Activated CD8-positive, alpha-beta T cell treated with anti-CD3 and anti-CD28 coated beads, Interleukin-2, amount 10 ng/mL, durations not matched to agents 7 days and 5 days (primary cell): ENCODE results near the gene MOB3C. TPM values are rescaled to one million over a fixed set of nuclear protein-coding genes. Genes with fewer than 3 reads are reported as not detected.

Experiments used
- ATAC-seq: fragments of 150-1000 bp; cut with Tn5 transposase; one replicate; pipeline ENCODE4 v1.10.0; 2021; ENCODE audit warnings: moderate library complexity
- CTCF ChIA-PET: fragments of 350-600 bp; sonication (Branson Sonifier 250); formaldehyde crosslinking; loops from one replicate; lab custom pipeline; 2021; ENCODE audit warnings: antibody characterized with exemption; lab: Charles Lee
- POLR2A ChIA-PET: fragments of 350-600 bp; sonication (Branson Sonifier 250); formaldehyde crosslinking; loops from one replicate; lab custom pipeline; 2021; ENCODE audit warnings: antibody characterized with exemption; lab: Charles Lee
- DNase-seq: peaks from one replicate; pipeline ENCODE4 v3.0.0-alpha.2; 2020
- H3K27ac Mint-ChIP-seq: one replicate; pipeline ENCODE4 v1.8.0; 2021; ENCODE audit warnings: mild to moderate bottlenecking, mixed read lengths
- H3K27me3 Mint-ChIP-seq: one replicate; pipeline ENCODE4 v1.8.0; 2021; ENCODE audit warnings: low read depth, mixed read lengths
- H3K36me3 Mint-ChIP-seq: one replicate; pipeline ENCODE4 v1.8.0; 2021; ENCODE audit warnings: low read depth, mixed read lengths
- H3K4me1 Mint-ChIP-seq: one replicate; pipeline ENCODE4 v1.8.0; 2021; ENCODE audit warnings: low read depth, mixed read lengths
- H3K4me3 Mint-ChIP-seq: one replicate; pipeline ENCODE4 v1.8.0; 2021; ENCODE audit warnings: mild to moderate bottlenecking, mixed read lengths
- H3K9me3 Mint-ChIP-seq: one replicate; pipeline ENCODE4 v1.8.0; 2022; ENCODE audit warnings: mixed read lengths; ENCODE audit not compliant: insufficient read depth
- total RNA-seq, 2 experiments: library from RNA; stranded (reverse); gene quantifications; one replicate each; pipeline ENCODE4 v1.2.3, GENCODE V29; 2021

The MOB3C gene
- total RNA-seq, 2 experiments from 2014 or later = 20.1 to 20.9 TPM

GRCh38 chr1:46603858-46604549 lies 12.6 kb downstream of the MOB3C start, which contains the start of gene MKNK1:
TSS of gene MKNK1 (minus strand) at chr1:46604268. CDS start at chr1:46583327, 20,941 bp downstream.
- H3K27me3 Mint-ChIP-seq = no peaks in the 10 kb centered on the region
- peaks cover 74% of the 10 kb centered on the region for H3K4me1 Mint-ChIP-seq
- peak; percentile 94 for ATAC-seq
- peaks cover 45% of the 10 kb centered on the region for H3K36me3 Mint-ChIP-seq
- CTCF ChIA-PET = interaction anchor here (0.6 to 5.3 kb wide), 13 partner anchors 10 to 780 kb away, joined by 3 to 40 read pairs (median 9); partner anchors contain the start of gene MOB3C
- H3K27ac Mint-ChIP-seq = peak within 1 kb of the TSS; percentile 83
- peak within 1 kb of the TSS; percentile 92 for H3K4me3 Mint-ChIP-seq
- POLR2A ChIA-PET = interaction anchor here (0.5 to 7.1 kb wide), 14 partner anchors 10 to 735 kb away, joined by 3 to 79 read pairs (median 4); partner anchors contain the start of genes EFCAB14 and MOB3C
- peak; percentile 98 for DNase-seq
- no peaks in the 10 kb centered on the region for H3K9me3 Mint-ChIP-seq

- Mint-ChIP-seq H3K9me3 (no peaks in the 10 kb centered on the region), H3K4me1 (peaks cover 78% of the 10 kb centered on the region), H3K36me3 (peaks cover 40% of the 10 kb centered on the region), H3K27ac (peak overlapping the region; percentile 83), H3K27me3 (no peaks in the 10 kb centered on the region), H3K4me3 (peak overlapping the region; percentile 92)
- CTCF ChIA-PET = interaction anchor here (0.7 to 5.3 kb wide), 9 partner anchors 9 to 779 kb away, joined by 3 to 40 read pairs (median 11); partner anchors contain the start of gene MOB3C
- ATAC-seq (no peak), DNase-seq (peak; percentile 31)
- POLR2A ChIA-PET = interaction anchor here (0.5 to 7.1 kb wide), 9 partner anchors 9 to 735 kb away, joined by 3 to 79 read pairs (median 4); partner anchors contain the start of genes EFCAB14 and MOB3C
Measured at GRCh38 chr1:46603481-46603857, 13.1 kb downstream of the MOB3C start.

GRCh38 chr1:46601257-46602007 lies 15.2 kb downstream of the MOB3C start:
- Mint-ChIP-seq H3K4me1 (peaks cover 88% of the 10 kb centered on the region), H3K27ac (no peak overlapping the region), H3K4me3 (peak overlapping the region; percentile 48), H3K27me3 (no peaks in the 10 kb centered on the region), H3K9me3 (no peaks in the 10 kb centered on the region), H3K36me3 (peaks cover 44% of the 10 kb centered on the region)
- ATAC-seq (no peak), DNase-seq (no peak)
- ChIA-PET POLR2A (interaction anchor here (0.6 to 7.1 kb wide), 2 partner anchors 14 to 952 kb away, joined by 3 to 79 read pairs; partner anchors contain the start of gene MOB3C), CTCF (interaction anchor here (0.6 to 1.0 kb wide), 2 partner anchors 124 to 578 kb away, joined by 3 to 4 read pairs; no protein-coding TSS in a partner anchor)

- Mint-ChIP-seq H3K9me3 (no peaks in the 10 kb centered on the region), H3K36me3 (peaks cover 54% of the 10 kb centered on the region), H3K4me3 (no peak overlapping the region), H3K27me3 (no peaks in the 10 kb centered on the region), H3K27ac (peak overlapping the region; percentile 33), H3K4me1 (peaks cover 88% of the 10 kb centered on the region)
- ChIA-PET POLR2A (no interaction called here), CTCF (no interaction called here)
- ATAC-seq (no peak), DNase-seq (no peak)
Measured at GRCh38 chr1:46599059-46599970, 17.3 kb downstream of the MOB3C start.

GRCh38 chr1:46596846-46597245 lies 19.8 kb downstream of the MOB3C start:
- ATAC-seq (no peak), DNase-seq (no peak)
- ChIA-PET CTCF (interaction anchor here (1.5 to 1.7 kb wide), 3 partner anchors 13 to 79 kb away, joined by 3 to 4 read pairs (median 3); no protein-coding TSS in a partner anchor), POLR2A (interaction anchor here (1.0 kb wide), 1 partner anchor 16 kb away, joined by 4 read pairs; no protein-coding TSS in a partner anchor)
- Mint-ChIP-seq H3K4me1 (peaks cover 87% of the 10 kb centered on the region), H3K27ac (no peak overlapping the region), H3K36me3 (peaks cover 77% of the 10 kb centered on the region), H3K27me3 (no peaks in the 10 kb centered on the region), H3K4me3 (no peak overlapping the region), H3K9me3 (no peaks in the 10 kb centered on the region)

- ATAC-seq = no peak
- peaks cover 77% of the 10 kb centered on the region for H3K36me3 Mint-ChIP-seq
- no peaks in the 10 kb centered on the region for H3K9me3 Mint-ChIP-seq
- no peaks in the 10 kb centered on the region for H3K27me3 Mint-ChIP-seq
- H3K4me3 Mint-ChIP-seq = no peak overlapping the region
- no peak overlapping the region for H3K27ac Mint-ChIP-seq
- H3K4me1 Mint-ChIP-seq = peaks cover 87% of the 10 kb centered on the region
- no peak for DNase-seq
- ChIA-PET POLR2A (interaction anchor here (1.0 to 1.3 kb wide), 2 partner anchors 13 to 15 kb away, joined by 3 to 4 read pairs; no protein-coding TSS in a partner anchor), CTCF (interaction anchor here (1.5 to 1.7 kb wide), 3 partner anchors 12 to 80 kb away, joined by 3 to 4 read pairs (median 3); no protein-coding TSS in a partner anchor)
Measured at GRCh38 chr1:46596036-46596435, 20.6 kb downstream of the MOB3C start.

- ATAC-seq (no peak), DNase-seq (peak; percentile 52)
- peak overlapping the region; percentile 36 for H3K4me3 Mint-ChIP-seq
- peaks cover 79% of the 10 kb centered on the region for H3K36me3 Mint-ChIP-seq
- POLR2A ChIA-PET = interaction anchor here (1.3 to 2.0 kb wide), 2 partner anchors 9 to 12 kb away, joined by 3 to 6 read pairs; partner anchors contain the start of gene MKNK1
- peaks cover 81% of the 10 kb centered on the region for H3K4me1 Mint-ChIP-seq
- no peaks in the 10 kb centered on the region for H3K27me3 Mint-ChIP-seq
- CTCF ChIA-PET = interaction anchor here (1.3 to 3.0 kb wide), 3 partner anchors 9 to 153 kb away, joined by 3 to 11 read pairs (median 4); partner anchors contain the start of gene MKNK1
- no peaks in the 10 kb centered on the region for H3K9me3 Mint-ChIP-seq
- peak overlapping the region; percentile 65 for H3K27ac Mint-ChIP-seq
Measured at GRCh38 chr1:46595127-46595526, 21.5 kb downstream of the MOB3C start.

GRCh38 chr1:46594063-46594462 lies 22.5 kb downstream of the MOB3C start:
- H3K4me1 Mint-ChIP-seq = peaks cover 74% of the 10 kb centered on the region
- no peak for DNase-seq
- H3K27me3 Mint-ChIP-seq = no peaks in the 10 kb centered on the region
- ATAC-seq = no peak
- H3K9me3 Mint-ChIP-seq = no peaks in the 10 kb centered on the region
- no peak overlapping the region for H3K4me3 Mint-ChIP-seq
- ChIA-PET CTCF (interaction anchor here (1.3 to 3.0 kb wide), 3 partner anchors 10 to 152 kb away, joined by 3 to 11 read pairs (median 4); partner anchors contain the start of gene MKNK1), POLR2A (interaction anchor here (0.6 to 2.0 kb wide), 2 partner anchors 10 to 126 kb away, joined by 3 to 6 read pairs; partner anchors contain the start of gene MKNK1)
- H3K27ac Mint-ChIP-seq = peak overlapping the region; percentile 15
- peaks cover 88% of the 10 kb centered on the region for H3K36me3 Mint-ChIP-seq

- H3K27me3 Mint-ChIP-seq = no peaks in the 10 kb centered on the region
- no peak overlapping the region for H3K4me3 Mint-ChIP-seq
Measured at GRCh38 chr1:46592823-46593222, 23.8 kb downstream of the MOB3C start.

GRCh38 chr1:46589529-46589928 lies 27.1 kb downstream of the MOB3C start:
- ChIA-PET CTCF (interaction anchor here (1.0 kb wide), 1 partner anchor 135 kb away, joined by 3 read pairs; no protein-coding TSS in a partner anchor), POLR2A (interaction anchor here (1.0 to 1.3 kb wide), 2 partner anchors 8 to 14 kb away, joined by 4 read pairs; partner anchors contain the start of gene MKNK1)
- Mint-ChIP-seq H3K9me3 (no peaks in the 10 kb centered on the region), H3K27ac (no peak overlapping the region), H3K36me3 (peaks cover 84% of the 10 kb centered on the region), H3K4me3 (no peak overlapping the region), H3K4me1 (peaks cover 42% of the 10 kb centered on the region), H3K27me3 (no peaks in the 10 kb centered on the region)
- no peak for ATAC-seq
- no peak for DNase-seq

More at GRCh38 chr1:46592823-46593222, 23.8 kb downstream of the MOB3C start:
- Mint-ChIP-seq H3K4me1 (peaks cover 65% of the 10 kb centered on the region), H3K9me3 (no peaks in the 10 kb centered on the region), H3K36me3 (peaks cover 87% of the 10 kb centered on the region), H3K27ac (no peak overlapping the region)
- ATAC-seq (no peak), DNase-seq (no peak)
- ChIA-PET CTCF (interaction anchor here (3.0 kb wide), 1 partner anchor 11 kb away, joined by 11 read pairs; the partner anchor contains the start of gene MKNK1), POLR2A (interaction anchor here (1.0 kb wide), 1 partner anchor 11 kb away, joined by 4 read pairs; the partner anchor contains the start of gene MKNK1)
